GM12892 (cell line): ENCODE data around the gene ARIH1.

Source experiments
- POLR2A ChIP-seq: IDR thresholded peaks from 2 replicates; pipeline ENCODE4 v1.6.1; 2011; ENCODE audit warnings: low read depth, low read length, control low read depth
- POLR2AphosphoS5 ChIP-seq: IDR thresholded peaks from 2 replicates; pipeline ENCODE4 v1.6.1; 2011; ENCODE audit warnings: low read depth, low read length, control low read depth

DNA sequence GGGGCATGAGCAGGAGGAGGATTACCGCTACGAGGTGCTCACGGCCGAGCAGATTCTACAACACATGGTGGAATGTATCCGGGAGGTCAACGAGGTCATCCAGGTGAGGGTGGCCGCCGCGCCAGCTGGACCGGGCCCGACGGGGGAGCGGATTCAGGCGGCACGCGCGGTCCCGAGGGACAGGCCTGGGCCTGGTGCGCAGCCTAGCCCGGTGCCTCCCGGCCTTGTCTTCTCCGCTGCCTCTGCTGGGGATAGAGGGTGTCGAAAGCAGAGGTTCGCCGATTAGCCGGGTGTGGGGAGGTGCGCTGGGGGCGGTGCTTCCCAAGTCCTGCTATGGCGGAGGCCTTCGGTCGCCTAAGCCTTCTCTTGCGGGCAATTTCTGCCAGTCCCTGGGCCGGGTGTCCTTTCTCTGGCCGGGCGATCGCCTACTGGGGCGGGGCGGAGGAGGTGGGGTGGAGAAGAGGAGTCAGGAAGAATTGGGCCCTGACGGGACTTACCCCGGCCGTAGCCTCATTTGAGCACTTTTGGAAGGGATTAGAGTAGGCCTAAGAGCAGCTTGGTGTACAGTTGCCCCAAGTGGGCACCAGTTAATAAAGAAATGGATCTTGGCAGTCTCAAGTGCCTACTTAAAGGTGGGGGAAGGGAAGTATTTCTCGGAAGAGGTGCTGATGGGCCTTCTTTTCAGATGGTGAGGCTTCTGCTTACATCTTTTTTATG is 940 bp downstream of the ARIH1 start:
- TF ChIP-seq POLR2AphosphoS5 (peak; percentile 74; the same call in 1 of the 2 replicates), POLR2A (peak; percentile 77; the same call in 1 of the 2 replicates)
